ENCODE results near the gene GALNT14. TPM values are rescaled to one million over a fixed set of nuclear protein-coding genes. Genes with fewer than 3 reads are reported as not detected.
"Not testable (repeated sequence)": the region's sequence is repeated elsewhere in the genome, so short reads cannot be mapped to it uniquely, and the experiment has no call there.

Gene GALNT14
- total RNA-seq, 1 experiment from 2014 or later, result 68.4 TPM

GRCh38 chr2:30942419-30942818 lies 195.8 kb downstream of the GALNT14 start:
- no peak for DNase-seq (ENCODE audit: low spot score)

GRCh38 chr2:30940839-30941238 lies 197.4 kb downstream of the GALNT14 start:
- DNase-seq (ENCODE audit: low spot score), result no peak

- no peak for DNase-seq (ENCODE audit: low spot score)
Observed at GRCh38 chr2:30939364-30939763, 198.9 kb downstream of the GALNT14 start.

- no peak for DNase-seq (ENCODE audit: low spot score)
Observed at GRCh38 chr2:30938196-30938595, 200.0 kb downstream of the GALNT14 start.

- DNase-seq (ENCODE audit: low spot score), result no peak
Observed at GRCh38 chr2:30936977-30937376, 201.3 kb downstream of the GALNT14 start.

GRCh38 chr2:30935795-30936194 lies 202.4 kb downstream of the GALNT14 start:
- no peak for DNase-seq (ENCODE audit: low spot score)

- no peak for DNase-seq (ENCODE audit: low spot score)
Observed at GRCh38 chr2:30934066-30934465, 204.2 kb downstream of the GALNT14 start.

- no peak for DNase-seq (ENCODE audit: low spot score)
Observed at GRCh38 chr2:30933496-30933895, 204.7 kb downstream of the GALNT14 start.

- no peak for DNase-seq (ENCODE audit: low spot score)
Observed at GRCh38 chr2:30932870-30933269, 205.4 kb downstream of the GALNT14 start.

GRCh38 chr2:30931841-30932407 lies 206.3 kb downstream of the GALNT14 start:
- DNase-seq (ENCODE audit: low spot score), result no peak

GRCh38 chr2:30930716-30931115 lies 207.5 kb downstream of the GALNT14 start:
- DNase-seq (ENCODE audit: low spot score), result no peak

- DNase-seq (ENCODE audit: low spot score), result no peak
Observed at GRCh38 chr2:30927465-30928075, 210.7 kb downstream of the GALNT14 start.

GRCh38 chr2:30926606-30927005 lies 211.6 kb downstream of the GALNT14 start:
- no peak for DNase-seq (ENCODE audit: low spot score)

- DNase-seq (ENCODE audit: low spot score), result no peak
Observed at GRCh38 chr2:30923623-30924022, 214.6 kb downstream of the GALNT14 start.

- no peak for DNase-seq (ENCODE audit: low spot score)
Observed at GRCh38 chr2:30920511-30920910, 217.7 kb downstream of the GALNT14 start.

- peak; percentile 55 for DNase-seq (ENCODE audit: low spot score)
Observed at GRCh38 chr2:30915486-30915885, 222.8 kb downstream of the GALNT14 start.

- DNase-seq (ENCODE audit: low spot score), result no peak
Observed at GRCh38 chr2:30914456-30914855, 223.8 kb downstream of the GALNT14 start.

GRCh38 chr2:30912056-30912455 lies 226.2 kb downstream of the GALNT14 start:
- DNase-seq (ENCODE audit: low spot score), result no peak

GRCh38 chr2:30911327-30911726 lies 226.9 kb downstream of the GALNT14 start:
- no peak for DNase-seq (ENCODE audit: low spot score)

- DNase-seq (ENCODE audit: low spot score), result no peak
Observed at GRCh38 chr2:30910686-30911085, 227.6 kb downstream of the GALNT14 start.

GRCh38 chr2:30904437-30904836 lies 233.8 kb downstream of the GALNT14 start:
- DNase-seq (ENCODE audit: low spot score), result not testable (repeated sequence)

- DNase-seq (ENCODE audit: low spot score), result no peak
Observed at GRCh38 chr2:30903326-30903725, 234.9 kb downstream of the GALNT14 start.

- DNase-seq (ENCODE audit: low spot score), result no peak
Observed at GRCh38 chr2:30900381-30900780, 237.9 kb downstream of the GALNT14 start.
